Measurements from ENCODE around the gene MRAS.

Gene MRAS

DNA sequence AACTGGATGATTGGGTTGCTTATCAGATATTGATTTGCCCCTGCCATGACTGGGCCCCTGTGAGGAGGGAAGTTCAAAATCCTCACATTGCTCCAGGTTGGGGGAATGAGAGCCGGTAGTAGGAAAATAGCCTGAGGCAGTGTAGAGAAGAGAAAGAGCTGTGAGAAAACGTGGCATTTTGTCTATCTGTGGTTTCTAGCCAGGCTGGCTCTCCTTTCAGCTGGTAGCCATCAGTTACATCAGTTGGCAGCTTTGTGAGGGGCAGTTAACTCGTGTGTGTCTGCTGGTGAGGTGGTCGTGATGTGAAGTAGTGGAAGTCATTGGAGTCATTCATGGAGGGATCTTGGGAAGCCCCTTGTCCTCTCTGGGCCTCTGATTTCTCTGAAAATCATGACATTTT is 91.3 kb downstream of the MRAS start:
- POLR2A ChIA-PET = no interaction called here
- CTCF ChIA-PET = interaction anchor here (0.9 to 1.5 kb wide), 3 partner anchors 11 to 483 kb away, joined by 3 to 5 read pairs (median 4); no protein-coding TSS in a partner anchor
- no peak for DNase-seq (ENCODE audit: extremely low spot score)
- no peak for TF ChIP-seq CTCF (IDR thresholded peaks at IDR 0.05; ENCODE audit: control extremely low read depth, extremely low read depth, low read depth, missing control alignments)

- no peak for TF ChIP-seq CTCF (IDR thresholded peaks at IDR 0.05; ENCODE audit: control extremely low read depth, extremely low read depth, low read depth, missing control alignments)
- POLR2A ChIA-PET = no interaction called here
- DNase-seq (ENCODE audit: extremely low spot score) = no peak
- CTCF ChIA-PET = interaction anchor here (1.1 kb wide), 1 partner anchor 11 kb away, joined by 4 read pairs; no protein-coding TSS in a partner anchor
Observed at GRCh38 chr3:138440121-138440521, 91.7 kb downstream of the MRAS start.

- ChIA-PET POLR2A (no interaction called here), CTCF (no interaction called here)
- no peak for DNase-seq (ENCODE audit: extremely low spot score)
- TF ChIP-seq CTCF (IDR thresholded peaks at IDR 0.05; ENCODE audit: control extremely low read depth, extremely low read depth, low read depth, missing control alignments) = no peak
Observed at GRCh38 chr3:138440596-138440995, 92.2 kb downstream of the MRAS start.

- CTCF ChIA-PET = no interaction called here
Observed at GRCh38 chr3:138441256-138441655, 92.9 kb downstream of the MRAS start.

GRCh38 chr3:138441742-138442141 is 93.4 kb downstream of the MRAS start:
- CTCF ChIA-PET = no interaction called here
- no peak for DNase-seq (ENCODE audit: extremely low spot score)
- POLR2A ChIA-PET = no interaction called here
- no peak for TF ChIP-seq CTCF (IDR thresholded peaks at IDR 0.05; ENCODE audit: control extremely low read depth, extremely low read depth, low read depth, missing control alignments)

More at GRCh38 chr3:138441256-138441655, 92.9 kb downstream of the MRAS start:
- TF ChIP-seq CTCF (IDR thresholded peaks at IDR 0.05; ENCODE audit: control extremely low read depth, extremely low read depth, low read depth, missing control alignments) = no peak
- POLR2A ChIA-PET = no interaction called here
- DNase-seq (ENCODE audit: extremely low spot score) = no peak

GRCh38 chr3:138442433-138442832 is 94.1 kb downstream of the MRAS start:
- ChIA-PET POLR2A (no interaction called here), CTCF (interaction anchor here (2.0 kb wide), 1 partner anchor 25 kb away, joined by 6 read pairs; no protein-coding TSS in a partner anchor)
- no peak for TF ChIP-seq CTCF (IDR thresholded peaks at IDR 0.05; ENCODE audit: control extremely low read depth, extremely low read depth, low read depth, missing control alignments)
- no peak for DNase-seq (ENCODE audit: extremely low spot score)

DNA sequence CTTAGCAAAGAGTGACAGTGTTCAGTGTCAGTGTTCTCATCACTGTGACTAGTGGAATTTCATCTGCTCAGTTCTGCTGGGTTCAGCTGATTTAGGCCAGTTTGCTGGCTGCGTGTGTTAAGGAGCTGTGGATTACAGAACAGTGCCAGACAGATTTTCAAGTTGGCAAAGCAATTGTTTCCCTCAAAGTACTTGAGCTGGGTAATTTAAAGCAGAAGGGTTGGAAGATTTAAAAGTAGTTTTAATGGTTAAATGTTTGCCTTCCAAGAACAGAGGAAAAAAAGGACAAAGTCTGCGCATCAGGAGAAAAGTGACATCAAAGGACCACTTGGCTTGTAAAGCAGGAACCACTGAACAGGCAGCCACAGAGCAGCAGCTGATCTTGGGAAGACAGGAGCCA is 94.7 kb downstream of the MRAS start:
- ChIA-PET CTCF (interaction anchor here (2.0 kb wide), 1 partner anchor 26 kb away, joined by 6 read pairs; no protein-coding TSS in a partner anchor), POLR2A (no interaction called here)
- DNase-seq (ENCODE audit: extremely low spot score) = no peak

More for the DNA sequence above, 94.7 kb downstream of the MRAS start:
- no peak for TF ChIP-seq CTCF (IDR thresholded peaks at IDR 0.05; ENCODE audit: control extremely low read depth, extremely low read depth, low read depth, missing control alignments)

All from GM10248 (cell line).